HG02885 (cell line): ENCODE data around the gene BCKDHA.
"Not testable (repeated sequence)": the region's sequence is repeated elsewhere in the genome, so short reads cannot be mapped to it uniquely, and the experiment has no call there.

Source experiments
- ATAC-seq: cut with Tn5 transposase; IDR thresholded peaks from one replicate; pipeline ENCODE4 v1.9.1; 2021; ENCODE audit warnings: mild to moderate bottlenecking; ENCODE audit not compliant: unreplicated experiment, poor library complexity

BCKDHA gene

DNA sequence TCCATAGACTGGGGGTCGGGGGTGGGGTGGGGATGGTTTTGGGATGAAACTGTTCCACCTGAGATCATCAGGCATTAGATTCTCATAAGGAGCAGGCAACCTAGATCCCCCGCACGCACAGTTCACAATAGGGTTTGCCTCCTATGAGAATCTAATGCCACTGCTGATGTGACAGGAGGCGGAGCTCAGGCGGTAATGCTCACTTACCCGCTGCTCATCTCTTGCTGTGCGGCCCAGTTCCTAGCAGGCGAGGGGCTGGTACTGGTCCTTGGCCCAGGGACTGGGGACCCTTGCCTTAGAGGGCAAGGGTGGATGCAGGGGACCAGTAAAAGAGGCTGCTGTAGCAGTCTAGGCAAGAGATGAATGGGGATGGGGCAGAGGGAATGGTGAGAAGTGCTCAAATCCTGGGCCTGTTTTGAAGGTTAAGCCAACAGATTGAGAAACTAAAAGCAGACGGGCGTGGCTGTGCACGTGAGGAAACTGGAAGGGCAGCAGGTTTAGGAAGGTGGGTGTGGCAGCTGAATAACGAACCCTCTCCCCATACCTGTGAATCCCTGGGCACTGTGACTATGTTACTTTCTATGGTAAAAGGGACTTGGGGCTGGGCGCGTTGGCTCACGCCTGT, 43.8 kb downstream of the BCKDHA start:
- no peak for ATAC-seq

DNA sequence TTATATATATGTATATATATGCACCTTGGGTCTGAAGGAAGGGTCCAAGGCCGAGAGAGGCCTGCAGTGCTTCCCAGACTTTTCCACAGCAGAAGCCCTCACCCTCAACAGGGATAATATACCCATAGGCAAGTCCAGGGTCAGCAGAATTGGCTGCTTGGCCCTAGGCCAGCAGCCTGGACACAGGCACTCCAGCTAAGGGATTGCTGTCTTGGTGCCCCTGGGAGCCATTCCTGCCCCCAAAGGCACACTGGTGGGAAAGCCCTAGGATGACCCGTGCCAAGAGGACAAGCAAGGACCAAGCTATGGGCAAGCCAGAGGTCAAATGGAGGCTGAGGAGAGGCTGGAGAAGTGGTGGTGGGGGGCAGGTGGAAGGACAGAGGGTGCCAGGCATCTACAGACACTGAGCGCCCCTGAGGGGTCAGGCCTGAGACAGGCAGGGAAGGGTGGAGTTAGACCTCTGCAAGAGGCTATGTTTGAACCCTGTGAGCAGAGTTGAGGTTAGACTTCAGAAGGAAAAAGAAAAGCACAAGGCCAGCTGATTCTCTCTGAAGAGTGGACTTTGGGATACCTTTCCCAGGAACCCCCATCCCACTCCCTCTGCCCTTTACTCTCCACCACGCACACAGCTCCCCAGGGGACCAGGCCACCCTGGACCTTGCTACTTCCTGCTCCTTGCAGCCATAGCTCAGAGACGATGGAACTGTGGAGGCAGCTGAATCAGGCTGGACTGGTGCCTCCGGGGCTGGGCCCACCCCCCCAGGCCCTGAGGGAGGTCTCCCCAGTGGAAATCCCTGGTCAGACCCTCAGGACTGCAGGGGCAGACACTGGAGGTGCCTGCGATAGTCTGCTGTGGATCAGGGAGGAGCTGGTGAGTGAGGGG, 45.1 kb downstream of the BCKDHA start, which contains the start of gene ERICH4:
Gene ERICH4 (plus strand): TSS at position 684 of the 883 bp plus-strand sequence. CDS start 14 bp downstream, at position 698.
- no peak for ATAC-seq

DNA sequence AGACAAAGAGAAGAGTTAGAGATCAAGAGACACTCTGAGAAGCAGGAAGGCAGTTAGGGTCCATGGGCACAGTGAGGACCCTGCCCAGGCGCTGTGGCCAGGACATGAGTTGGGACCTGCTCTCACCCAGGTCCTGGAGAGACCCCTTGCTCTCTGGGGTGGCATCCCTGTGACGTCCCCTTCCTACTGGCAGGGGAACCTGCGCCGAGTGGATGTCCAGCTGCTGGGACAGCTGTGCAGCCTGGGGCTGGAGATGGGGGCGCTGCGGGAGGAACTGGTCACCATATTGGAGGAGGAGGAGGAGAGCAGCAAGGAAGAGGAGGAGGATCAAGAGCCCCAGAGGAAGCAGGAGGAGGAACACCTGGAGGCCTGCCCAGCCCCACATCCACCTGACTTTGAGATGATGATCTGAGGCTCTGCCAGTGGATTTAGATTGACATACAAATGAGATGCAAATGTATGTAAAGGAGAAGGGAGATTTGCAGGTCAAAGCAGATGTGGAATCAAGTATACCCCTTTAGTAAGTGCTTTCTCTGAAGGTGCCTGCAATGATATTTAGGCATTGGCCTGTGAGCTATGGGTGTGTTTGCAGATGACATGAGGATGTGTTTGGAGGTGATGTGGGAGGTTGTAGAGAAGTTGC, 46.3 kb downstream of the BCKDHA start:
- ATAC-seq, result no peak

DNA sequence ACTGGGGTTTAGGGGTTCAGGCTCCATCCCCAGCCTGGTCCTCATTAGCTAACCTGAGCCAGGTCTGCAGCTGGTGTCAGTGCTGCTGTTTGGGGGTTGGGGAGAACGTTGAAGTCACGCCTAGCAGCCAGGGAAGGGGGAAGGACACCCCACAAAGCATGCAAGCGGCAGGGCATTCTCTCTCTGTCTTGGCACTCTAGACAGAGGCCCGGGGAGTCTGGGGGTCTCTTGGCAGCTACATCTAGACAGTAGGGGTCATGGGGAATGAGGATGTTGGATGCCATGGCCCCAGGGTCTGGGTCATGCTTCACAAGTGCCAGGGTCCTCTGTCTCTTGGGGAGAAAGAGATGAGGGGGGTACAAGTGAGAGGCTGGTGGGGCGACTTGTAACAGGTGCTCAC, 48.0 kb downstream of the BCKDHA start:
- ATAC-seq, result no peak

DNA sequence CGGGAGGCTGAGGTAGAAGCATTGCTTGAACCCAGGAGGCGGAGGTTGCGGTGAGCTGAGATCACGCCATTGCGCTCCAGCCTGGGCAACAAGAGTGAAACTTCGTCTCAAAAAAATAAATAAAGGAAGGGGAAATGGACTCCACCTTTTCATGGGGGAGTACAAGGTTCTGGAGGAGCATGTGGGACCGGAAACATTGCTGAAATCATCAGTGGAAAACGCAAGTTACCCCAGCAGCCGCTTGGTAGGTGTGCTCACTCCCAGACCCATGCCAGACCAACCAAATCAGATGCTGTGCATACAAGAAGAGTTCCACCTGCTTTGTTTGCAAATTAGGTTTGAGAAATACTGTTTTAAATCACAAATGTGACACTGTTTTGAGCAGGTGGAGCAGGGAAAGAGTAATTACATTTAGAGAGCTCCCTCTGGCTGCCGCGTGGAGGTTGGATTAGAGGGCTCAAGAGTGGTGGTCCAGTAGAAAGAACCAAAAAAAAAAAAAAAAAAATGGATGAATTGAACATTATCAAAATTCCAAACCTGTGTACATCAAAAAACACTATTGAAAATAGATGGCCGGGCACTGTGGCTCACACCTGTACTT, 50.2 kb downstream of the BCKDHA start:
- ATAC-seq, result no peak

DNA sequence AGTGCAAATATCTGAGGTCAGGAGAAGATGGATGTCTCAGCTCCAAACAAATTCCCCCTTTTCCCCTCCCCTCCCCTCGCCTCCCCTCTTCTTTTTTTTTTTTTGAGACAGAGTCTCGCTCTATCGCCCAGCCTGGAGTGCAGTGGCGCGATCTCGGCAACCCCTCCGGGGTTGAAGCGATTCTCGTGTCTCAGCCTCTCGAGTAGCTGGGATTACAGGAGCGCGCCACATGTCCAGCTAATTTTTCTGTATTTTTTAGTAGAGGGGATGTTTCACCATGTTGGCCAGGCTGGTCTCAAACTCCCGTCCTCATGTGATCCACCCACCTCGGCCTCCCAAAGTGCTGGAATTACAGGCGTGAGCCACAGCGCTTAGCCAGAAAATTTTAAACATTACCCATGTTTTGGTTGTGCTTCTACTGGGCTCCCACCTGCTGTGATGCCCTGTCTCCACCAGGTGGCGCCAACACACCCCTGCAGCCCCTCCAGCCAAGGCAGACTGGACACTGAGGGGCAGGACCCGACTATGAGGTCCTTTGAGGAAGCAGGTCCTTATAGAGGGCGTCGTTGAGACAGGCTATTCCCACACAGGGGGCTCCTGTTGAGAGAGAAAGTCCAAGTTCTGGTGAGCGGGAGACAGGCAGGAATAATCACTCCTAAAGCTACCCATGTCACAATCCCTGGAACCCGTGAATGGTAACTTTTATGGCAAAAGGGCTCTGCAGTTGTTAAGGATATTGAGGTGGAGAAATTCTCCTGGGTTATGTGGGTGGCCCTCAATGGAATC, 51.7 kb downstream of the BCKDHA start:
- ATAC-seq, result no peak

DNA sequence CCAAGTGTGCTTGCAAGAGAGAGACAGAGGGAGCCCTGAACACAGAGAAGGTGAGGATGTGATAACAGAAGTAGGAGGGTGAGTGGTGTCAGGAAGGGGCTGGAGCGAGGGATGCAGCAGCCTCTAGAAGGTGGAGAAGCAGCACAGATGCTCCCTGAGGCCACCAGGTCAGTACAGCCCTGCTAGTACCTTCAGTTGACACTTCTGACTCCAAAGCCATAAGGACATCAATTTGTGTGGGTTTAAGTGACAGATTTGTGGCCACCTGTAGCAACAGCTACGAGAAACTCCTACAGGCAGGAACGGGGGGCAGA, 52.2 kb downstream of the BCKDHA start:
- ATAC-seq, result no peak

DNA sequence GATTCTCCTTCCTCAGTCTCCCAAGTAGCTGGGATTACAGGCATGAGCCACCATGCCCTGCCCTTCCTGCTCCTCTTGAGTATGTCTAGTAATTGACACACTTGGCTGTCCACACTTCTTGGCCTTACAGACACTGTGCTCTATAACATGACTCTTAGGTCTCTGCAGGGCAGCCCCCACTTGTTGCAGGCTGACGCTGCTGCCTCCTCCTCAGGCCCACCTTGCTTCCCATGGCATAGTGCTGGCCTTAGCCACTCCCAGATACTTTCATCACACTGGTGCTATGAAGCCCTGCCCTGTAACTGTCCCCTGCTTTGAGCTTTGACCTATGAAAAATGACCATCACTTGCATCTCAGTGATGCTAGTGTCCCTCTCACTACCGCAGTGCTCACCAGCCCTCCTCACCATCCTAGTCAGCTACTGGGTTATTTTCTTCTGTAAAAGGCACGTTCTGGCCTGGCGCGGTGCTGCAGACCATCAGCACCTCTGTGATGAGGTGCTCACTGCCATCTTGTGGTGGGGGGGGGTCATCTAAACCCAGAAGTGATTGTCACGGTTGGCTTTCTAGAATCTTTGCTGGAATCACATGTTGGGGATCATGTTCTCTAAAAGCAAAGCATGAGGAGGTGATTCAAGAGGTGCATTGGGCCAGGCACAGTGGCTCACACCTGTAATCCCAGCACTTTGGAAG, 55.1 kb downstream of the BCKDHA start:
- no peak for ATAC-seq

DNA sequence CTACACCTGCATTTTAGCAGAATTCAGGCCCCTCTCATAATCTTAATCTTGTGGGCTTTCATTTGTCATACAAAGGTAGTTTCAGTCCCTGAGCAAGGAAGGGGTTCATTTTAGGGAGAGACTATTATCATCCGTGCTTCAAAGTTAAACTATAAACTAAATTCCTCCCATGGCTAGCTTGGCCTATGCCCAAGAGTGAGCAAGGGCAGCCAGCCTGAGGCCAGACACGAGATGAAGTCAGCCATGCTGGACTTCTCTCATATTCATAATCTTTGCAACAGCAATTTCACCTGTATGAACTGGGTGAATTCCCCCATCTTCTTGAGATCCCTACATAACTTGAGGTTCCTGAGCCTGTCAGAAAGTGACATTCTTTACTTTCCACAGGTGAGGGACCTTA, 58.3 kb downstream of the BCKDHA start:
- ATAC-seq, result no peak

DNA sequence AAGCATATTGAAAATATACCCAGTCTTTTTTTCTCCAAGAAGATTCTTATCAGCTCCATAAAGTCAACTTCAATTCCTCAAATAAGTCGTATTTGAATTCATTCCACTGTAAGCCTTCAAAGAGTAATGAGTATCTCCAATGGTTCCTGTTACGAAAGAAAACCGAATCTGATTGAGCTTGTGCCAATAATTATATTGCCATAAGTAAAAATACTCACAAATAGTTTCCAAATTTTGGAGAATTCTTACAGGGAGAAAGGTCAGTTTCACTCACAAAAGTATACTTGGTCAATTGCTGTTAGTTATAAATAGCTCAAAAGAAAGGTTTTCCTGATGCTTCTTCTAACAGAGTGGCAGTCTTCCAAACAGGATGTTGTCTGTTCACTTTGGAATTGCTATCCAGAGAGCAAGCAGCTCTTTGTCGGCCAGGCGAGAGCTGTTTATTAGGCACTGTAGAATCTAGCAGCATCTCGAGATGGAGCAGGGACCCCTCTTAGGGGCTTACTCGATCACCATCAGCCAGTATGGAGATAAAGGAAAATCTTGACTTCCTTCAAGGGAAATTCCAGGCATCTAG, 58.8 kb downstream of the BCKDHA start:
- ATAC-seq, result no peak

DNA sequence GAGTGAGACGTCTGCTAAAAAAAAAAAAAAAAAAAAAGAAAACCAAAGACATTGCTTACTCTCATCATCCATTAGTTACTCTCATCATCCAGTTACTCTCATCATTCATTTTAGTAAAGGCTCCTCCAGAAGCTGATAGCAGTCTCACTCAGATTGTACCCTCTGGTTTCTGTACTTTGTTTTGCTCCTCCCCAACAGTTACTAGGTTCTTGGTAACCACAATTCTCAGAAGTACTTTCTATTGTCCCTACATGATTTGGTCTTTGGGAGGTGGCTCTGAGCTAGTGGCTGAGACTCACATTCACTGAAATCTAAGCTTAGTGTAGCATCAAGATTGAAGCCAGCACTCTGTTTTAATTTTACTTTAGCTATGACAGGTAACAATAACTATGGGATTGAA, 59.6 kb downstream of the BCKDHA start:
- peak; percentile 62 for ATAC-seq

DNA sequence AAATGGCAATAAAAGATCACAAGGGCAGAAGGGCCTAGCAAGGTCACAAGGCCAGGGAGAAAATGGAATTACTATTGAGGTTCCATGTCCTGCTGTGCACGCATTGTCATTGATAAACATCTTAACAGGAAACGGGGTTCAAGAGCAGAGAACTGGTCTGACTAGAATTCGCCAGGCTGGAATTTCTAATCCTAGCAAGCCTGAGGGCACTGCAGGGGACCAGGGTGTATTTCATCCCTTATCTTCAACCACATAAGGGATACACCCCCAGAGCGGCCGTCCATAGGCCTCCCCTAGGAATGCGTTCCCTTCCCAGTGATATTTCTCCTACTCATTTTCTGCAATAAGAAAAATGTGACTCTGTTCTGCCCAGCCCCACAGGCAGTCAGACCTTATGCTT, 64.9 kb downstream of the BCKDHA start:
- ATAC-seq, result no peak

DNA sequence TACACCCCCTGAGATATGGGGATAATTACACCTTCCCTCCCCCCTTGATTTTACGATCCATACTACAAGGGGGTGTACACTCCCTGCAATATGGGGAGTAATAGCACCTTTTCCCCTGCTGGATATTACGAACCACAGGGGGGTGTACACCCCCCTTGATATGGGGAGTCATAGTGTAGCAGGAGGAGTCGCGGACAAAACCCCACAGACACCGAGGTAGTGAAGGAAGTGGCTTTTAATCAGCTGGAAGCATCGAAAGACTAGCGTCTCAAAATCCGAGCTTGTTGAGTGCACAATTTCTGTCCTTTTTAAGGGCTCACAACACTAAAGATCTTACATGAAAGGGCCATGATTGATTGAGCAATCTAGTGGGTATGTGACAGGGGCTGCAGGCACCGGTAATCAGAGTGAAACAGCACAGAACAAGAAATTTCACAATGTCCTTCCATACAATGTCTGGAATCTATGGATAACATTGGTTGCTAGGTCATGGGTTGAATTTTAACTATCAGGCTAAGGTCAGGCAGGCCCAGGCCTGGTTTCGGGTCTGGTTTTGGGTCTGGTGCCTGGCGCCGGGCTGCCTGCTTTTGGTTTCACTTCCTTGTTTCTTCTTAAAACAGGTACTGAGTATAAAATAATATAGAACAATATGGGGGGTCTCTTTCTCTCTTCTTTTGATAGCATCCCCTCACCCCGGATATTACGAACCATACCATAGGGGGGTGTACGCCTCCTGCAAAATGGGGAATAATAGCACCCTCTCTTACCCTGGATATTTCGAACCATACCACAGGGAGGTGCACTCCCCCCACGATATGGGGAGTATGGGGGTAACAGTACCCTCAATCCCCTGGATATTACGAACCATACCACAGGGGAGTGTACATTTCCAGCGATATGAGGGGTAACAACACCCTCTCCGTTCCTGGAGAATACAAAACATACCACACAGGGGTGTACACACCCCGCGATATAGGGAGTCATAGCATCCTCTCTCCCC, 65.9 kb downstream of the BCKDHA start:
- ATAC-seq, result not testable (repeated sequence)
